K562 (cell line): ENCODE measurements around the gene ERP29. TPM values are rescaled to one million over a fixed set of nuclear protein-coding genes. Genes with fewer than 3 reads are reported as not detected.

ENCODE experiments used
- ATAC-seq: fragments of 200-7000 bp; cut with Tn5 transposase; 3 replicates; pipeline ENCODE4 v1.9.1; 2020; ENCODE audit warnings: moderate library complexity
- BruUV-seq: library from RNA; stranded (reverse); fragments of 400-500 nt; replicated peaks from 2 replicates; lab custom pipeline; 2021; lab: Mats Ljungman, UMichigan
- CTCF ChIA-PET: fragments of 300-600 bp; formaldehyde crosslinking; extraction: SDS; loops from one replicate; lab custom pipeline; 2021; ENCODE audit warnings: low intra/inter-chr PET ratio; lab: Yijun Ruan, JAX
- POLR2A ChIA-PET: fragments of 300-600, 350-650 bp; sonication (Branson Sonifier 250); formaldehyde crosslinking; extraction: SDS; loops from one replicate; lab custom pipeline; 2021; ENCODE audit warnings: antibody characterized with exemption, inconsistent platforms; lab: Yijun Ruan, JAX
- DNase-seq, 4 experiments: peaks; one replicate each; pipeline versions ENCODE4 v3.0.0 to v3.0.0-alpha.2; 2011 to 2018; ENCODE audit warnings: low spot score in 3 of 4, mixed read lengths in 3 of 4; ENCODE audit errors: extremely low read depth in 1 of 4
- FAIRE-seq: peaks from 2 replicates; lab custom pipeline; 2011; peaks lifted over from hg19 to GRCh38; lab: Jason Lieb, UNC
- H2AFZ ChIP-seq: 2 replicates; pipeline ENCODE4 v1.6.0; 2011; ENCODE audit warnings: low read depth, low read length, control low read depth, inconsistent platforms
- H3K27ac ChIP-seq: fragments of 200-600 bp; 3 replicates; pipeline ENCODE4 v1.8.0; 2011; ENCODE audit warnings: low read depth, mild to moderate bottlenecking, control low read depth, inconsistent platforms, low read length, moderate library complexity, mixed read lengths; ENCODE audit errors: extremely low read depth
- H3K27me3 ChIP-seq, 2 experiments: fragments of 300-600 bp in 1 of 2; 2 replicates in 1 of 2; 3 replicates in 1 of 2; pipeline versions ENCODE4 v1.6.0 to v1.8.0; 2011; ENCODE audit warnings: inconsistent platforms in 2 of 2, low read length in 2 of 2, mild to moderate bottlenecking in 1 of 2, mixed read lengths in 1 of 2, moderate library complexity in 1 of 2; ENCODE audit not compliant: control insufficient read depth in 2 of 2, insufficient read depth in 2 of 2
- H3K36me3 ChIP-seq: fragments of 300-600 bp; 3 replicates; pipeline ENCODE4 v1.8.0; 2011; ENCODE audit warnings: mild to moderate bottlenecking, low read length, inconsistent platforms; ENCODE audit not compliant: control insufficient read depth, insufficient read depth
- H3K4me1 ChIP-seq, 2 experiments: fragments of 200-600 bp in 1 of 2; replicated peaks in 1 of 2; 2 replicates in 1 of 2; 3 replicates in 1 of 2; pipeline versions ENCODE4 v1.5.1 to v1.8.0; 2011; ENCODE audit warnings: inconsistent platforms in 2 of 2, low read length in 2 of 2, mild to moderate bottlenecking in 1 of 2, mixed read lengths in 1 of 2, moderate library complexity in 1 of 2; ENCODE audit not compliant: control insufficient read depth in 2 of 2, insufficient read depth in 2 of 2
- H3K4me2 ChIP-seq: 2 replicates; pipeline ENCODE4 v1.6.1; 2011; ENCODE audit warnings: low read length, control low read depth, inconsistent platforms, mixed read lengths; ENCODE audit not compliant: insufficient read depth
- H3K4me3 ChIP-seq: fragments of 200-600 bp; sonication (generic), shearing (Covaris generic); 2 replicates; pipeline ENCODE4 v1.5.1; 2016; ENCODE audit warnings: control low read depth, inconsistent platforms
- H3K79me2 ChIP-seq: fragments of 200-600 bp; 3 replicates; pipeline ENCODE4 v1.8.0; 2011; ENCODE audit warnings: low read length, inconsistent platforms; ENCODE audit not compliant: control insufficient read depth, insufficient read depth
- H3K9ac ChIP-seq, 2 experiments: 2 replicates each; pipeline versions ENCODE4 v1.6.0 to v1.6.1; 2011; ENCODE audit warnings: low read depth in 2 of 2, low read length in 2 of 2, control low read depth in 1 of 2, inconsistent platforms in 1 of 2, mild to moderate bottlenecking in 1 of 2, mixed read lengths in 1 of 2; ENCODE audit not compliant: insufficient read depth in 1 of 2
- H3K9me1 ChIP-seq: one replicate; pipeline ENCODE4 v1.6.0; 2011; ENCODE audit warnings: inconsistent platforms, mild to moderate bottlenecking, low read length, moderate library complexity; ENCODE audit not compliant: control insufficient read depth, insufficient read depth
- H3K9me3 ChIP-seq: replicated peaks from 2 replicates; pipeline ENCODE4 v1.5.1; 2011; ENCODE audit warnings: low read depth, low read length, inconsistent platforms; ENCODE audit not compliant: control insufficient read depth, insufficient read depth
- H4K20me1 ChIP-seq: replicated peaks from 2 replicates; pipeline ENCODE4 v1.6.1; 2011; ENCODE audit warnings: low read length, inconsistent platforms, mixed read lengths; ENCODE audit not compliant: control insufficient read depth, insufficient read depth
- E2F1 ChIP-seq: sonication (generic); formaldehyde crosslinking; IDR thresholded peaks from 2 replicates; pipeline ENCODE4 v1.8.1; 2023; ENCODE audit warnings: mild to moderate bottlenecking, missing genetic modification reagents, moderate library complexity
- SMARCE1 ChIP-seq: fragments of 450-650 bp; IDR thresholded peaks from 2 replicates; pipeline ENCODE4 v1.7.1; 2016; ENCODE audit warnings: mild to moderate bottlenecking
- ZNF318 ChIP-seq, 2 experiments: fragments of 450-650 bp; IDR thresholded peaks; 2 replicates each; pipeline ENCODE4 v1.6.1; 2016; ENCODE audit warnings: mild to moderate bottlenecking in 2 of 2, borderline replicate concordance in 1 of 2, low read depth in 1 of 2, moderate library complexity in 1 of 2
- WGBS: fragments of 100-300 bp; shearing (Covaris generic); methylation state at CpG from one replicate; pipeline ENCODE4 v1.1.6; 2016; ENCODE audit warnings: low coverage, mixed read lengths; ENCODE audit not compliant: insufficient coverage; ENCODE audit errors: missing lambda C conversion rate; 5-methylcytosine and 5-hydroxymethylcytosine counted together
- in situ Hi-C: fragments of 300-500 bp; cut with MboI; formaldehyde crosslinking; loops from 4 replicates; pipeline ENCODE4 v1.15.0; 2018; ENCODE audit warnings: inconsistent platforms, mixed read lengths
- intact Hi-C: fragments of 100-400 bp; cut with micrococcal nuclease; formaldehyde crosslinking; loops from 2 replicates; pipeline ENCODE4 v1.14.2; 2022
- polyA plus RNA-seq, 8 experiments: library from polyadenylated mRNA; depleted of rRNA in 4 of 8; stranded (reverse) in 5 of 8; unstranded in 3 of 8; fragments of >200 nt; fragmentation: Nextera tagmentation in 2 of 8; fragmentation: Illumina TruSeq in 1 of 8; extraction: Ambion mirVana in 2 of 8; extraction: Trizol in 1 of 8; gene quantifications; 2 replicates each; pipeline versions ENCODE4 v1.2.1 to v1.2.3, GENCODE V29; 2011 to 2014; ENCODE audit warnings: inconsistent platforms in 1 of 8, missing spikeins in 1 of 8
- total RNA-seq, 7 experiments: library from RNA; depleted of rRNA in 6 of 7; stranded (reverse); fragments of >200 nt in 6 of 7; fragmentation: Illumina TruSeq in 2 of 7; extraction: Trizol in 2 of 7; gene quantifications; 2 replicates each; pipeline versions ENCODE4 v1.2.1 to v1.2.3, GENCODE V29; 2011 to 2021; ENCODE audit warnings: low replicate concordance in 1 of 7
- TF ChIP-seq, protein P1 (sequence below): fragments of 450-650 bp; IDR thresholded peaks from 2 replicates; pipeline ENCODE4 v1.6.1; 2017; ENCODE audit warnings: antibody characterized with exemption, mild to moderate bottlenecking

The ERP29 gene
- total and polyA plus RNA-seq, 9 of the 15 experiments (the other 6 are each of a cell fraction or from before 2014, with no cell fraction given) = 42.4 to 146 (median 111) TPM

DNA sequence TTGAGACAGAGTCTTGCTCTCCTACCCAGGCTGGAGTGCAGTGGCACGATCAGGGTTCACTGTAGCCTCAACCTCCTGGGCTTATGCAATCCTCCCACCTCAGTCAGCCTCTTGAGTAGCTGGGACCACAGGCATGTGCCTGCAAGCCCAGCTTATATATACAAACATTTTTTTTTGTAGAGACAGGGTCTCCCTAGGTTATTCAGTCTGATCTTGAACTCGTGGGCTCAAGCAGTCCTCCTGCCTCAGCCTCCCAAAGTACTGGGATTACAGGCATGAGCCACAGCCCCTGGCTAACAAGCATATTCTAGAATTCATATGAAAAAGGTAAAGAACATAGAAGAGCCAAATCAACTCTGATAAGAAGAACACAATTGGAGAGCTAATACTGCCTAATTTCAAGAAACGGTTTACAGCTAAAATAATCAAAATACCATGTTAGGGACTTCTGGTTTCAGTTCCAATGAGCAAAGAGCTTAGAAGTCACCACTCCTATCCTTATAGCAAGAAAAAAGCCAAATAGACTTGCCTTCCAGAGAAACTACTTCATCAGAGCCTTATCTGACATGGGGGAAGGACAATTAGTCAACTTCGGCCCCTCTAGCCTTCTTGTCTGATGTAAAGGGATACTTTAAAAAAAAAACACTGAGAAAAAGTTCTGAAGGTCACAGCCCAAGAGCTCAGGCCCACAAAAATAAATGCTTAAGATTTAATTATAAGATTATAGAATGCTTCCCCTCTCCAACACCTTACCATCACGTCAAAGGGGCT lies 37.9 kb upstream of the ERP29 start:
- ChIA-PET POLR2A (interaction anchor here (0.6 to 2.2 kb wide), 8 partner anchors 10 to 98 kb away, joined by 3 to 7 read pairs (median 3); partner anchors contain the start of gene TMEM116), CTCF (no interaction called here)
- Histone ChIP-seq H3K9me3 (peaks cover 6% of the 10 kb centered on the region), H3K4me1 (peaks cover 27 to 32% of the 10 kb centered on the region in 2 experiments), H3K9me1 (no peaks in the 10 kb centered on the region), H4K20me1 (no peaks in the 10 kb centered on the region), H3K36me3 (no peaks in the 10 kb centered on the region; the same call in 1 of the 3 replicates), H3K27me3 (no peaks in the 10 kb centered on the region), H3K4me2 (peak overlapping the region; percentile 59), H3K9ac (peak overlapping the region; percentile 54 to 85; a peak in 3 of 4 replicates), H3K79me2 (no peaks in the 10 kb centered on the region), H3K4me3 (no peak overlapping the region), H2AFZ (peak overlapping the region; percentile 46), H3K27ac (peak overlapping the region; percentile 83)
- FAIRE-seq (peak; percentile 74), DNase-seq (peak in 3 of 4 experiments; percentile 11 to 73 (median 39)), ATAC-seq (peak; percentile 83)
- WGBS = 4% methylated on average over 5 of the region's 5 CpGs
- BruUV-seq = TSS peak; percentile 48
- intact Hi-C loops (loop anchor here (5.0 kb wide), 1 partner anchor 37 kb away; the partner anchor contains the start of genes ERP29 and TMEM116), in situ Hi-C loops (no loop called here)
- TF ChIP-seq ZNF318 (IDR thresholded peaks at IDR 0.05; ENCODE audit: borderline replicate concordance in 1 of 2, low read depth in 1 of 2) (0 out of 4 replicates have a peak, but pooled peaks of 1 of the 2 experiments have one; percentile 58), E2F1 (CRISPR knock-in tag) (no peak), SMARCE1 (peak; percentile 40)
- TF ChIP-seq, protein P1, sequence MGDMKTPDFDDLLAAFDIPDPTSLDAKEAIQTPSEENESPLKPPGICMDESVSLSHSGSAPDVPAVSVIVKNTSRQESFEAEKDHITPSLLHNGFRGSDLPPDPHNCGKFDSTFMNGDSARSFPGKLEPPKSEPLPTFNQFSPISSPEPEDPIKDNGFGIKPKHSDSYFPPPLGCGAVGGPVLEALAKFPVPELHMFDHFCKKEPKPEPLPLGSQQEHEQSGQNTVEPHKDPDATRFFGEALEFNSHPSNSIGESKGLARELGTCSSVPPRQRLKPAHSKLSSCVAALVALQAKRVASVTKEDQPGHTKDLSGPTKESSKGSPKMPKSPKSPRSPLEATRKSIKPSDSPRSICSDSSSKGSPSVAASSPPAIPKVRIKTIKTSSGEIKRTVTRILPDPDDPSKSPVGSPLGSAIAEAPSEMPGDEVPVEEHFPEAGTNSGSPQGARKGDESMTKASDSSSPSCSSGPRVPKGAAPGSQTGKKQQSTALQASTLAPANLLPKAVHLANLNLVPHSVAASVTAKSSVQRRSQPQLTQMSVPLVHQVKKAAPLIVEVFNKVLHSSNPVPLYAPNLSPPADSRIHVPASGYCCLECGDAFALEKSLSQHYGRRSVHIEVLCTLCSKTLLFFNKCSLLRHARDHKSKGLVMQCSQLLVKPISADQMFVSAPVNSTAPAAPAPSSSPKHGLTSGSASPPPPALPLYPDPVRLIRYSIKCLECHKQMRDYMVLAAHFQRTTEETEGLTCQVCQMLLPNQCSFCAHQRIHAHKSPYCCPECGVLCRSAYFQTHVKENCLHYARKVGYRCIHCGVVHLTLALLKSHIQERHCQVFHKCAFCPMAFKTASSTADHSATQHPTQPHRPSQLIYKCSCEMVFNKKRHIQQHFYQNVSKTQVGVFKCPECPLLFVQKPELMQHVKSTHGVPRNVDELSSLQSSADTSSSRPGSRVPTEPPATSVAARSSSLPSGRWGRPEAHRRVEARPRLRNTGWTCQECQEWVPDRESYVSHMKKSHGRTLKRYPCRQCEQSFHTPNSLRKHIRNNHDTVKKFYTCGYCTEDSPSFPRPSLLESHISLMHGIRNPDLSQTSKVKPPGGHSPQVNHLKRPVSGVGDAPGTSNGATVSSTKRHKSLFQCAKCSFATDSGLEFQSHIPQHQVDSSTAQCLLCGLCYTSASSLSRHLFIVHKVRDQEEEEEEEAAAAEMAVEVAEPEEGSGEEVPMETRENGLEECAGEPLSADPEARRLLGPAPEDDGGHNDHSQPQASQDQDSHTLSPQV = peak; percentile 64; the same call in 1 of the 2 replicates
